PC-9 (cell line): ENCODE results near the gene SESN1.

ENCODE experiments used
- CTCF ChIP-seq: fragments of 200-600 bp; sonication (generic); conservative IDR thresholded peaks from 2 replicates; pipeline ENCODE4 v1.6.1; 2017; ENCODE audit warnings: mixed run types, antibody characterized with exemption, mild to moderate bottlenecking, moderate library complexity
- EZH2 ChIP-seq: fragments of 200-600 bp; sonication (generic); IDR thresholded peaks from 2 replicates; pipeline ENCODE4 v1.8.0; 2017; ENCODE audit warnings: antibody characterized with exemption, low read depth

GRCh38 chr6:109052852-109053251 is 41.8 kb downstream of the SESN1 start:
- no peak for TF ChIP-seq CTCF
- TF ChIP-seq EZH2: no peak
